Caco-2 (cell line): ENCODE data around the gene SCAF4. TPM values are rescaled to one million over a fixed set of nuclear protein-coding genes. Genes with fewer than 3 reads are reported as not detected.

Experiments used
- BruUV-seq: library from RNA; stranded (reverse); fragments of 400-500 nt; replicated peaks from 2 replicates; lab custom pipeline; 2021; lab: Mats Ljungman, UMichigan
- CTCF ChIA-PET: fragments of 300-600 bp; sonication (Branson Sonifier 250); formaldehyde crosslinking; loops from one replicate; lab custom pipeline; 2022; ENCODE audit warnings: antibody characterized with exemption; lab: Charles Lee
- POLR2A ChIA-PET: fragments of 300-600 bp; sonication (Branson Sonifier 250); formaldehyde crosslinking; loops from one replicate; lab custom pipeline; 2022; ENCODE audit warnings: antibody characterized with exemption; lab: Charles Lee
- DNase-seq, 2 experiments: peaks; one replicate each; pipeline versions ENCODE4 v3.0.0 to v3.0.0-alpha.2; 2020 to 2022
- H3K27me3 ChIP-seq: replicated peaks from 2 replicates; pipeline ENCODE4 v1.6.0; 2011; ENCODE audit warnings: low read length; ENCODE audit not compliant: control insufficient read depth, insufficient read depth
- H3K36me3 ChIP-seq: 2 replicates; pipeline ENCODE4 v1.5.1; 2011; ENCODE audit warnings: low read length; ENCODE audit not compliant: control insufficient read depth, insufficient read depth
- H3K4me1 ChIP-seq: fragments of 250-450 bp; sonication (Bioruptor Pico); 2 replicates; pipeline ENCODE4 v1.5.1; 2020; ENCODE audit warnings: mild to moderate bottlenecking
- H3K4me3 ChIP-seq: 2 replicates; pipeline ENCODE4 v1.5.1; 2011; ENCODE audit warnings: low read depth, mild to moderate bottlenecking, control low read depth, low read length
- H3K9me3 ChIP-seq: fragments of 250-450 bp; sonication (Bioruptor Pico); 2 replicates; pipeline ENCODE4 v1.5.1; 2020; ENCODE audit warnings: mild to moderate bottlenecking, moderate library complexity
- H3K27ac Mint-ChIP-seq: one replicate; pipeline ENCODE4 v1.8.0; 2022; ENCODE audit warnings: mixed read lengths; ENCODE audit not compliant: unreplicated experiment
- H3K27me3 Mint-ChIP-seq: one replicate; pipeline ENCODE4 v1.8.0; 2022; ENCODE audit warnings: mixed read lengths; ENCODE audit not compliant: insufficient read depth, unreplicated experiment
- H3K36me3 Mint-ChIP-seq: one replicate; pipeline ENCODE4 v1.8.0; 2022; ENCODE audit warnings: mild to moderate bottlenecking, mixed read lengths; ENCODE audit not compliant: insufficient read depth, unreplicated experiment
- H3K4me1 Mint-ChIP-seq: one replicate; pipeline ENCODE4 v1.8.0; 2022; ENCODE audit warnings: low read depth, mixed read lengths; ENCODE audit not compliant: unreplicated experiment
- H3K4me3 Mint-ChIP-seq: one replicate; pipeline ENCODE4 v1.8.0; 2022; ENCODE audit warnings: mild to moderate bottlenecking, moderate library complexity, mixed read lengths; ENCODE audit not compliant: unreplicated experiment
- H3K9me3 Mint-ChIP-seq: one replicate; pipeline ENCODE4 v1.8.0; 2022; ENCODE audit warnings: mixed read lengths; ENCODE audit not compliant: unreplicated experiment
- CTCF ChIP-seq, 2 experiments: fragments of 200-600 bp in 1 of 2; IDR thresholded peaks; 1 replicate in 1 of 2; 2 replicates in 1 of 2; pipeline versions ENCODE4 v1.5.1 to v1.8.0; 2011 to 2022; ENCODE audit warnings: antibody characterized with exemption in 1 of 2, control low read depth in 1 of 2, inconsistent platforms in 1 of 2, low read depth in 1 of 2, low read length in 1 of 2, mild to moderate bottlenecking in 1 of 2, moderate library complexity in 1 of 2; ENCODE audit not compliant: insufficient read depth in 1 of 2, severe bottlenecking in 1 of 2, unreplicated experiment in 1 of 2
- intact Hi-C: fragments of 100-400 bp; cut with micrococcal nuclease; formaldehyde crosslinking; loops from one replicate; pipeline ENCODE4 v1.10.0; 2022; ENCODE audit not compliant: unreplicated experiment
- total RNA-seq: library from RNA; stranded (reverse); gene quantifications from 2 replicates; pipeline ENCODE4 v1.2.3, GENCODE V29; 2022

SCAF4 gene
- total RNA-seq, 1 experiment from 2014 or later, result 50.2 TPM

GRCh38 chr21:31677047-31677446 is 54.9 kb downstream of the SCAF4 start:
- Histone ChIP-seq H3K9me3 (no peaks in the 10 kb centered on the region), H3K4me3 (no peak overlapping the region), H3K27me3 (no peaks in the 10 kb centered on the region), H3K36me3 (no peaks in the 10 kb centered on the region), H3K4me1 (no peaks in the 10 kb centered on the region)
- Mint-ChIP-seq H3K4me3 (no peak overlapping the region), H3K4me1 (no peaks in the 10 kb centered on the region), H3K27me3 (no peaks in the 10 kb centered on the region), H3K27ac (no peak overlapping the region), H3K9me3 (no peaks in the 10 kb centered on the region), H3K36me3 (peaks cover 20% of the 10 kb centered on the region)
- ChIA-PET POLR2A (no interaction called here), CTCF (no interaction called here)
- intact Hi-C loops, result no loop called here
- DNase-seq, result no peak
- BruUV-seq, result no TSS peak
- no peak for TF ChIP-seq CTCF (IDR thresholded peaks at IDR 0.05; ENCODE audit: insufficient read depth in 1 of 2, low read depth in 1 of 2, low read length in 1 of 2, severe bottlenecking in 1 of 2, unreplicated experiment in 1 of 2)

- intact Hi-C loops, result no loop called here
- no peak for TF ChIP-seq CTCF (IDR thresholded peaks at IDR 0.05; ENCODE audit: insufficient read depth in 1 of 2, low read depth in 1 of 2, low read length in 1 of 2, severe bottlenecking in 1 of 2, unreplicated experiment in 1 of 2)
- H3K36me3 Mint-ChIP-seq, result peaks cover 24% of the 10 kb centered on the region
- Histone ChIP-seq H3K27me3 (no peaks in the 10 kb centered on the region), H3K4me3 (no peak overlapping the region), H3K36me3 (peaks cover 2% of the 10 kb centered on the region; the same call in 1 of the 2 replicates), H3K9me3 (no peaks in the 10 kb centered on the region), H3K4me1 (no peaks in the 10 kb centered on the region)
- no peaks in the 10 kb centered on the region for H3K27me3 Mint-ChIP-seq
- BruUV-seq, result no TSS peak
- CTCF ChIA-PET, result no interaction called here
- peaks cover 6% of the 10 kb centered on the region for H3K4me1 Mint-ChIP-seq
- no peaks in the 10 kb centered on the region for H3K9me3 Mint-ChIP-seq
- POLR2A ChIA-PET, result no interaction called here
- H3K4me3 Mint-ChIP-seq, result no peak overlapping the region
- DNase-seq, result no peak
- H3K27ac Mint-ChIP-seq, result no peak overlapping the region
Measured at GRCh38 chr21:31675960-31676359, 56.0 kb downstream of the SCAF4 start.

GRCh38 chr21:31675318-31675717 is 56.6 kb downstream of the SCAF4 start:
- Histone ChIP-seq H3K9me3 (no peaks in the 10 kb centered on the region), H3K4me1 (no peaks in the 10 kb centered on the region), H3K27me3 (no peaks in the 10 kb centered on the region), H3K36me3 (peaks cover 2% of the 10 kb centered on the region; the same call in 1 of the 2 replicates), H3K4me3 (no peak overlapping the region)
- H3K27me3 Mint-ChIP-seq, result no peaks in the 10 kb centered on the region
- BruUV-seq, result no TSS peak
- H3K4me1 Mint-ChIP-seq, result peaks cover 6% of the 10 kb centered on the region
- H3K27ac Mint-ChIP-seq, result no peak overlapping the region
- peaks cover 29% of the 10 kb centered on the region for H3K36me3 Mint-ChIP-seq
- POLR2A ChIA-PET, result no interaction called here
- no peaks in the 10 kb centered on the region for H3K9me3 Mint-ChIP-seq
- no peak for TF ChIP-seq CTCF (IDR thresholded peaks at IDR 0.05; ENCODE audit: insufficient read depth in 1 of 2, low read depth in 1 of 2, low read length in 1 of 2, severe bottlenecking in 1 of 2, unreplicated experiment in 1 of 2)
- intact Hi-C loops, result no loop called here
- CTCF ChIA-PET, result no interaction called here
- no peak for DNase-seq
- no peak overlapping the region for H3K4me3 Mint-ChIP-seq
